HCT116 (cell line): ENCODE data around the gene OPRL1. TPM values are rescaled to one million over a fixed set of nuclear protein-coding genes. Genes with fewer than 3 reads are reported as not detected.

Experiments used
- ATAC-seq: fragments of 200-7000 bp; cut with Tn5 transposase; 2 replicates; pipeline ENCODE4 v1.9.1; 2020; ENCODE audit warnings: mild to moderate bottlenecking, moderate library complexity
- BruUV-seq: library from RNA; stranded (reverse); fragments of 400-500 nt; replicated peaks from 2 replicates; lab custom pipeline; 2021; lab: Mats Ljungman, UMichigan
- CTCF ChIA-PET: fragments of 300-600 bp; sonication (Branson Sonifier 250); formaldehyde crosslinking; loops from one replicate; lab custom pipeline; 2021; ENCODE audit warnings: antibody characterized with exemption; lab: Charles Lee
- POLR2A ChIA-PET: fragments of 300-600, 350-600 bp; sonication (Branson Sonifier 250); formaldehyde crosslinking; loops from one replicate; lab custom pipeline; 2021; ENCODE audit warnings: antibody characterized with exemption; lab: Charles Lee
- RAD21 ChIA-PET, 2 experiments: fragments of 300-600 bp; sonication (Branson Sonifier 250); formaldehyde crosslinking; loops; one replicate each; lab custom pipeline; 2023; ENCODE audit warnings: low total read pairs in 2 of 2; ENCODE audit not compliant: uncharacterized antibody in 2 of 2, unreplicated experiment in 2 of 2, low non-redundant PET in 1 of 2; lab: Charles Lee
- DNase-seq: peaks from one replicate; pipeline ENCODE4 v3.0.0-alpha.2; 2010; ENCODE audit warnings: low read depth, low spot score
- H2AFZ ChIP-seq: fragments of 200-600 bp; shearing (Covaris generic), sonication (generic); 2 replicates; pipeline ENCODE4 v1.6.1; 2017; ENCODE audit warnings: low read depth, mixed run types, mixed read lengths, antibody characterized with exemption, low read length; ENCODE audit not compliant: poor library complexity, severe bottlenecking
- H3K27ac ChIP-seq: 2 replicates; pipeline ENCODE4 v1.5.1; 2012; ENCODE audit warnings: low read depth, low read length
- H3K27me3 ChIP-seq: fragments of 200-600 bp; sonication (generic); 2 replicates; pipeline ENCODE4 v1.6.1; 2016; ENCODE audit warnings: mixed run types, low read length, mixed read lengths; ENCODE audit not compliant: insufficient read depth
- H3K36me3 ChIP-seq, 2 experiments: fragments of 200-500 bp in 1 of 2; fragments of 200-600 bp in 1 of 2; sonication (Bioruptor generic) in 1 of 2; sonication (generic) in 1 of 2; 2 replicates each; pipeline versions ENCODE4 v1.5.1 to v1.6.1; 2014 to 2016; ENCODE audit warnings: low read length in 2 of 2, inconsistent platforms in 1 of 2, mixed read lengths in 1 of 2, mixed run types in 1 of 2; ENCODE audit not compliant: insufficient read depth in 2 of 2, control insufficient read depth in 1 of 2
- H3K4me1 ChIP-seq, 2 experiments: fragments of 200-600 bp in 1 of 2; sonication (generic) in 1 of 2; 2 replicates each; pipeline versions ENCODE4 v1.5.1 to v1.6.1; 2012 to 2017; ENCODE audit warnings: low read length in 2 of 2, inconsistent platforms in 1 of 2, mild to moderate bottlenecking in 1 of 2, mixed read lengths in 1 of 2, mixed run types in 1 of 2, moderate library complexity in 1 of 2; ENCODE audit not compliant: insufficient read depth in 2 of 2, control insufficient read depth in 1 of 2
- H3K4me2 ChIP-seq: fragments of 200-600 bp; sonication (generic); 2 replicates; pipeline ENCODE4 v1.6.1; 2017; ENCODE audit warnings: mixed run types, low read length, mixed read lengths
- H3K4me3 ChIP-seq, 2 experiments: fragments of 200-600 bp in 1 of 2; sonication (generic) in 1 of 2; replicated peaks in 1 of 2; 2 replicates each; pipeline ENCODE4 v1.5.1; 2011 to 2016; ENCODE audit warnings: low read length in 2 of 2, control low read depth in 1 of 2, low read depth in 1 of 2, mild to moderate bottlenecking in 1 of 2, mixed read lengths in 1 of 2, mixed run types in 1 of 2
- H3K79me2 ChIP-seq: fragments of 200-600 bp; sonication (generic); 2 replicates; pipeline ENCODE4 v1.6.1; 2017; ENCODE audit warnings: mild to moderate bottlenecking, mixed run types, low read length, moderate library complexity, mixed read lengths; ENCODE audit not compliant: insufficient read depth
- H3K9ac ChIP-seq: fragments of 200-600 bp; sonication (generic); 2 replicates; pipeline ENCODE4 v1.6.1; 2016; ENCODE audit warnings: low read length, mixed read lengths
- H3K9me2 ChIP-seq: fragments of 200-600 bp; sonication (generic), shearing (Covaris generic); 2 replicates; pipeline ENCODE4 v1.6.1; 2017; ENCODE audit warnings: mixed run types, mild to moderate bottlenecking, moderate library complexity; ENCODE audit not compliant: insufficient read depth
- H3K9me3 ChIP-seq, 2 experiments: fragments of 200-500 bp in 1 of 2; fragments of 200-600 bp in 1 of 2; sonication (Bioruptor generic) in 1 of 2; sonication (generic) in 1 of 2; 2 replicates each; pipeline ENCODE4 v1.6.1; 2014 to 2017; ENCODE audit warnings: low read length in 2 of 2, mixed read lengths in 2 of 2, inconsistent platforms in 1 of 2, low read depth in 1 of 2, mild to moderate bottlenecking in 1 of 2, mixed run types in 1 of 2, moderate library complexity in 1 of 2; ENCODE audit not compliant: control insufficient read depth in 1 of 2, insufficient read depth in 1 of 2
- H4K20me1 ChIP-seq: fragments of 200-600 bp; sonication (generic), shearing (Covaris generic); 2 replicates; pipeline ENCODE4 v1.6.1; 2017; ENCODE audit warnings: mixed run types, mild to moderate bottlenecking, moderate library complexity; ENCODE audit not compliant: insufficient read depth
- CBX3 ChIP-seq: IDR thresholded peaks from 2 replicates; pipeline ENCODE4 v1.6.1; 2012; ENCODE audit warnings: low read depth
- CEBPB ChIP-seq: IDR thresholded peaks from 2 replicates; pipeline ENCODE4 v1.6.1; 2012; ENCODE audit warnings: low read depth
- EGR1 ChIP-seq: IDR thresholded peaks from 2 replicates; pipeline ENCODE4 v1.6.1; 2012; ENCODE audit warnings: low read depth
- ELF1 ChIP-seq: IDR thresholded peaks from 2 replicates; pipeline ENCODE4 v1.6.1; 2012; ENCODE audit warnings: low read depth, borderline replicate concordance
- FOSL1 ChIP-seq: IDR thresholded peaks from 2 replicates; pipeline ENCODE4 v1.6.1; 2012; ENCODE audit warnings: low read depth
- JUND ChIP-seq: IDR thresholded peaks from 2 replicates; pipeline ENCODE4 v1.6.1; 2012
- POLR2A ChIP-seq: IDR thresholded peaks from 2 replicates; pipeline ENCODE4 v1.7.0; 2011; ENCODE audit warnings: borderline replicate concordance; ENCODE audit not compliant: insufficient read depth, insufficient read length; ENCODE audit errors: extremely low read depth
- POLR2AphosphoS5 ChIP-seq: IDR thresholded peaks from 2 replicates; pipeline ENCODE4 v1.6.1; 2011; ENCODE audit warnings: mild to moderate bottlenecking, low read depth, low read length, moderate library complexity
- SP1 ChIP-seq: IDR thresholded peaks from 2 replicates; pipeline ENCODE4 v1.6.1; 2012; ENCODE audit warnings: low read depth
- SRF ChIP-seq: IDR thresholded peaks from 2 replicates; pipeline ENCODE4 v1.6.1; 2012; ENCODE audit warnings: low read depth
- TCF7L2 ChIP-seq: IDR thresholded peaks from 2 replicates; pipeline ENCODE4 v1.7.0; 2011; ENCODE audit warnings: borderline replicate concordance, inconsistent platforms; ENCODE audit not compliant: insufficient read depth, insufficient read length; ENCODE audit errors: extremely low read depth
- YY1 ChIP-seq: IDR thresholded peaks from 2 replicates; pipeline ENCODE4 v1.6.1; 2011; ENCODE audit warnings: low read length, low read depth, moderate library complexity, mild to moderate bottlenecking; ENCODE audit not compliant: insufficient replicate concordance; ENCODE audit errors: extremely low read depth
- ZFX ChIP-seq: fragments of 450-650 bp; IDR thresholded peaks from 2 replicates; pipeline ENCODE4 v1.6.1; 2017
- ZNF274 ChIP-seq: fragments of 200-500 bp; sonication (Bioruptor generic); IDR thresholded peaks from 2 replicates; pipeline ENCODE4 v1.6.1; 2014; ENCODE audit warnings: mild to moderate bottlenecking, low read depth, low read length, inconsistent platforms
- intact Hi-C: fragments of 100-400 bp; cut with micrococcal nuclease; formaldehyde crosslinking; loops from 2 replicates; pipeline ENCODE4 v1.10.0; 2022
- total RNA-seq: library from RNA; stranded (reverse); gene quantifications from one replicate; pipeline ENCODE4 v1.2.1, GENCODE V29; 2021; ENCODE audit not compliant: unreplicated experiment
- TF ChIP-seq, protein P1 (sequence below): IDR thresholded peaks from 2 replicates; pipeline ENCODE4 v1.6.1; 2012
- TF ChIP-seq, protein P2 (sequence below): IDR thresholded peaks from 2 replicates; pipeline ENCODE4 v1.6.1; 2012
- TF ChIP-seq, protein P3 (sequence below), 3 experiments: fragments of 200-600 bp in 1 of 3; sonication (generic) in 1 of 3; IDR thresholded peaks in 2 of 3; conservative IDR thresholded peaks in 1 of 3; 2 replicates each; pipeline ENCODE4 v1.5.1; 2012 to 2017; ENCODE audit warnings: low read depth in 2 of 3, low read length in 2 of 3, antibody characterized with exemption in 1 of 3, borderline replicate concordance in 1 of 3, control low read depth in 1 of 3, mild to moderate bottlenecking in 1 of 3, mixed read lengths in 1 of 3, mixed run types in 1 of 3, moderate library complexity in 1 of 3; ENCODE audit not compliant: insufficient read depth in 1 of 3
- TF ChIP-seq, protein P4 (sequence below): IDR thresholded peaks from 2 replicates; pipeline ENCODE4 v1.6.1; 2011; ENCODE audit warnings: mild to moderate bottlenecking, low read length, moderate library complexity; ENCODE audit not compliant: insufficient replicate concordance; ENCODE audit errors: extremely low read depth

OPRL1 gene
- total RNA-seq, 1 experiment from 2014 or later, result 1.6 TPM

DNA sequence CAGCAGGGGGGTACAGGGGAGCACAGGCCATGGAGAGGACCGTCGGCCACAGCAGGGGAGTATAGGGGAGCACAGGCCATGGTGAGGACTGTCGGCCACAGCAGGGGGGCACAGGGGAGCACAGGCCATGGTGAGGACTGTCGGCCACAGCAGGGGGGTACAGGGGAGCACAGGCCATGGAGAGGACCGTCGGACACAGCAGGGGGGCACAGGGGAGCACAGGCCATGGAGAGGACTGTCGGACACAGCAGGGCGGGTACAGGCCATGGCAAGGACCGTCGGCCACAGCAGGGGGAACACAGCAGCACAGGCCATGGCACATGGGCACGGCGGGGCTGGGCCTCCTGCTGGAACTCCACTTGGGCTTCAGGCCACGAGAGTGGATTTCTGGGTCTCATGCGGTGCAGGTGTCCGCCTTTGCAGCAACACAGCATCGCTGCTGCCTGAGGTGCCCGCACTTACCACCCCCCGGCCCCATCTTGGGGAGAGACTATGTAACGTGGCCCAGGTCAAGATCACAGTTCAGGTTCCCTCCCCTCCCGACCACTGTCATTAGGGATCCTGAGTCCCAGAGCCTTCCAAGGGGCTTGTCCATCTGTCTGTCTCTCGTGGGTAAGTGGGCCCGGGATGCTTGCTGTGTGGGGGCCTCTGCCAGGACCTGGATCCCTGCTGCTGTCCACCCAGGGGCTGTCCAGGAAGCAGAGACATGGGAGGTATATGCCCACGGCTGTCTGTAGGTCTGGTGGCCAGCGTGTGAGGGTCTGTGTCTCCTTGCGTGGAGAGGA, 25.0 kb downstream of the OPRL1 start:
- no peak overlapping the region for H3K27ac ChIP-seq
- no peak overlapping the region for H3K4me3 ChIP-seq
- BruUV-seq, result no TSS peak
- H2AFZ ChIP-seq, result no peak overlapping the region
- H3K9me2 ChIP-seq, result no peaks in the 10 kb centered on the region
- no peaks in the 10 kb centered on the region for H4K20me1 ChIP-seq
- no peak for DNase-seq
- no peak overlapping the region for H3K9ac ChIP-seq
- no peak for TF ChIP-seq POLR2A
- TF ChIP-seq ELF1, result no peak
- no peak for TF ChIP-seq ZNF274
- TF ChIP-seq JUND, result no peak
- TF ChIP-seq ZFX, result no peak
- TF ChIP-seq EGR1, result no peak
- TF ChIP-seq SP1, result no peak
- TF ChIP-seq, protein P1, sequence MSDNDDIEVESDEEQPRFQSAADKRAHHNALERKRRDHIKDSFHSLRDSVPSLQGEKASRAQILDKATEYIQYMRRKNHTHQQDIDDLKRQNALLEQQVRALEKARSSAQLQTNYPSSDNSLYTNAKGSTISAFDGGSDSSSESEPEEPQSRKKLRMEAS, result no peak
- TF ChIP-seq SRF, result no peak
- no peak for TF ChIP-seq CEBPB
- no peak for TF ChIP-seq TCF7L2
- TF ChIP-seq FOSL1, result no peak
- TF ChIP-seq CBX3, result no peak
- TF ChIP-seq, protein P2, sequence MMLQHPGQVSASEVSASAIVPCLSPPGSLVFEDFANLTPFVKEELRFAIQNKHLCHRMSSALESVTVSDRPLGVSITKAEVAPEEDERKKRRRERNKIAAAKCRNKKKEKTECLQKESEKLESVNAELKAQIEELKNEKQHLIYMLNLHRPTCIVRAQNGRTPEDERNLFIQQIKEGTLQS, result no peak
- no peak for TF ChIP-seq YY1
- TF ChIP-seq, protein P3, sequence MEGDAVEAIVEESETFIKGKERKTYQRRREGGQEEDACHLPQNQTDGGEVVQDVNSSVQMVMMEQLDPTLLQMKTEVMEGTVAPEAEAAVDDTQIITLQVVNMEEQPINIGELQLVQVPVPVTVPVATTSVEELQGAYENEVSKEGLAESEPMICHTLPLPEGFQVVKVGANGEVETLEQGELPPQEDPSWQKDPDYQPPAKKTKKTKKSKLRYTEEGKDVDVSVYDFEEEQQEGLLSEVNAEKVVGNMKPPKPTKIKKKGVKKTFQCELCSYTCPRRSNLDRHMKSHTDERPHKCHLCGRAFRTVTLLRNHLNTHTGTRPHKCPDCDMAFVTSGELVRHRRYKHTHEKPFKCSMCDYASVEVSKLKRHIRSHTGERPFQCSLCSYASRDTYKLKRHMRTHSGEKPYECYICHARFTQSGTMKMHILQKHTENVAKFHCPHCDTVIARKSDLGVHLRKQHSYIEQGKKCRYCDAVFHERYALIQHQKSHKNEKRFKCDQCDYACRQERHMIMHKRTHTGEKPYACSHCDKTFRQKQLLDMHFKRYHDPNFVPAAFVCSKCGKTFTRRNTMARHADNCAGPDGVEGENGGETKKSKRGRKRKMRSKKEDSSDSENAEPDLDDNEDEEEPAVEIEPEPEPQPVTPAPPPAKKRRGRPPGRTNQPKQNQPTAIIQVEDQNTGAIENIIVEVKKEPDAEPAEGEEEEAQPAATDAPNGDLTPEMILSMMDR (IDR thresholded peaks at IDR 0.05 in 2 of 3, conservative IDR thresholded peaks at IDR 0.05 in 1 of 3; ENCODE audit: borderline replicate concordance in 1 of 3, insufficient read depth in 1 of 3, low read depth in 2 of 3, low read length in 2 of 3), result no peak
- TF ChIP-seq POLR2AphosphoS5, result no peak
- TF ChIP-seq, protein P4, sequence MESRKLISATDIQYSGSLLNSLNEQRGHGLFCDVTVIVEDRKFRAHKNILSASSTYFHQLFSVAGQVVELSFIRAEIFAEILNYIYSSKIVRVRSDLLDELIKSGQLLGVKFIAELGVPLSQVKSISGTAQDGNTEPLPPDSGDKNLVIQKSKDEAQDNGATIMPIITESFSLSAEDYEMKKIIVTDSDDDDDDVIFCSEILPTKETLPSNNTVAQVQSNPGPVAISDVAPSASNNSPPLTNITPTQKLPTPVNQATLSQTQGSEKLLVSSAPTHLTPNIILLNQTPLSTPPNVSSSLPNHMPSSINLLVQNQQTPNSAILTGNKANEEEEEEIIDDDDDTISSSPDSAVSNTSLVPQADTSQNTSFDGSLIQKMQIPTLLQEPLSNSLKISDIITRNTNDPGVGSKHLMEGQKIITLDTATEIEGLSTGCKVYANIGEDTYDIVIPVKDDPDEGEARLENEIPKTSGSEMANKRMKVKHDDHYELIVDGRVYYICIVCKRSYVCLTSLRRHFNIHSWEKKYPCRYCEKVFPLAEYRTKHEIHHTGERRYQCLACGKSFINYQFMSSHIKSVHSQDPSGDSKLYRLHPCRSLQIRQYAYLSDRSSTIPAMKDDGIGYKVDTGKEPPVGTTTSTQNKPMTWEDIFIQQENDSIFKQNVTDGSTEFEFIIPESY, result no peak
- ChIA-PET CTCF (no interaction called here), RAD21 (no interaction called here), POLR2A (no interaction called here)
- intact Hi-C loops, result no loop called here
- no peak overlapping the region for H3K4me2 ChIP-seq
- ATAC-seq, result no peak
- H3K36me3 ChIP-seq, result no peaks in the 10 kb centered on the region
- peaks cover 4 to 13% of the 10 kb centered on the region in 2 experiments; a peak in 2 of 4 replicates for H3K4me1 ChIP-seq
- H3K9me3 ChIP-seq, result no peaks in the 10 kb centered on the region
- no peaks in the 10 kb centered on the region for H3K27me3 ChIP-seq
- no peaks in the 10 kb centered on the region for H3K79me2 ChIP-seq
